GM19397 (cell line): ENCODE data around the gene GPRIN2.
A peak's percentile ranks its signal among the peaks of the same experiment; 100 is the strongest.
"Not testable (repeated sequence)": the region's sequence is repeated elsewhere in the genome, so short reads cannot be mapped to it uniquely, and the experiment has no call there.

Experiments used
- ATAC-seq: cut with Tn5 transposase; IDR thresholded peaks from one replicate; pipeline ENCODE4 v1.9.1; 2021; ENCODE audit warnings: mild to moderate bottlenecking, moderate library complexity; ENCODE audit not compliant: unreplicated experiment

GPRIN2 gene

DNA sequence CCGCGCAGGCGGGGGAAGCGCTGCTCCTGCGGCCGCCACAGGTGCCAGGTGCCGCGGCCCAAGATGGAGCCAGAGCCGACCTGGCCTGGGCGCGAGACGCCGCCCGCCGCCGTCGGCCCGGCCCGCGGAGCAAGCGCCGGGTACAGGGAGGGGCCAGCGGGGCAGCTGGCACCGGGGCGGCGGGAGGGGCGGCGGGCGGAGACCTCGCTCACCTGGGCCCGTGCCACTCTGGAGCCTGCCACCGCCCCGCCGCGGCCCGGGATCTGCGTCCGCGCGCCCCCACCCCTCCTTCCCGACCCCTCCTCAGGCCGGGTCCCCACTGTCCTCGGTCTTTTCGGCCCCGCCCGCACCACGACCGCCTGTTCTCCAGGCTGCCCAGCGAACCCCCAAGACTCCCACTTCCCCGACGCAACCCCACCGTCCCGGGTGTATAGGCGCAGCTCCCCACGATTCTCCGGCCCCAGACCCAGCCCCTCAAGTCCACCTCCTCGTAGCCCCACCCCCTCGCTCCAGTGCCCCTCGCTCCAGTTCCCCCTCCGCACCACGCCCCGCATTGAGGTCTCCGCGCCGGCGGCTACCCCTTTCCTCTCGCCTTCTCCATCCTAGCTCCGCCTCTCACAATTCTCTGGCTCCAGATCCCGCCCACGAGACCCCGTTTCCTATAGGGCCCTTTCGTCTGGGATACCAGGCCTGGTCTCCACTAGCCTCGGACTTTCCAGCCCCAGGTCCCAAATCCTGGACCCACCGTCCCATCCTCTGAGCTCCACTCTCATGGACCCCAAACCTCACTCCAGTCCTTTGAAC is at the start of gene GPRIN2:
TSS of gene GPRIN2 (minus strand) at position 144 of the 804 bp plus-strand sequence. CDS start 5,922 bp downstream, outside the sequence.
- ATAC-seq, result no peak

- not testable (repeated sequence) for ATAC-seq
These were observed 44.1 kb upstream of the GPRIN2 start for GRCh38 chr10:46600516-46600915.

- peak; percentile 81 for ATAC-seq
These were observed 41.3 kb upstream of the GPRIN2 start for GRCh38 chr10:46597616-46598246.

- not testable (repeated sequence) for ATAC-seq
These were observed 40.1 kb upstream of the GPRIN2 start for GRCh38 chr10:46596570-46596969.

GRCh38 chr10:46594453-46595063 is 38.1 kb upstream of the GPRIN2 start:
- ATAC-seq, result not testable (repeated sequence)

- ATAC-seq, result not testable (repeated sequence)
These were observed 36.8 kb upstream of the GPRIN2 start for GRCh38 chr10:46593307-46593706.

- not testable (repeated sequence) for ATAC-seq
These were observed 34.6 kb upstream of the GPRIN2 start for GRCh38 chr10:46591053-46591452.

- not testable (repeated sequence) for ATAC-seq
These were observed 33.1 kb upstream of the GPRIN2 start for GRCh38 chr10:46589589-46589988.

DNA sequence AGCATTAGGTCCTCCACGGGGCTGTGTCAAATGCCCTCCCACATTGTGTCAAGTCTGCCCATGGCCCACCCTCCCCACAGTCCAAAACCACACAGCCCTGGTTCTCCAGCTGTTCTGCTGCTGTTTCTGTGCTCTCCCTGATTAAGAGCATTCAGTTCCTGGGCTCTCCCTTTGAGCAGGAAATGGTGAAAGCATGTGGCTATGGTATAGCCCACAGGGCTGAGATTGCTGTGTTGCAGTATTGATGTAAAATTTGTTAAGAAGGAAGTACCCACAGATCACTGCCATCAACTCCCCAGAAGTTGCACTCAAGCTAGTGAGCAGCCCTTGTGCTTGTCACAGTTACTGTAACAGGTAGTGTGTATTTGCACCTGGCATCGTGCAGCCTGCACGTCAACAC is 31.8 kb upstream of the GPRIN2 start:
- not testable (repeated sequence) for ATAC-seq

GRCh38 chr10:46587546-46587945 is 31.1 kb upstream of the GPRIN2 start:
- not testable (repeated sequence) for ATAC-seq

DNA sequence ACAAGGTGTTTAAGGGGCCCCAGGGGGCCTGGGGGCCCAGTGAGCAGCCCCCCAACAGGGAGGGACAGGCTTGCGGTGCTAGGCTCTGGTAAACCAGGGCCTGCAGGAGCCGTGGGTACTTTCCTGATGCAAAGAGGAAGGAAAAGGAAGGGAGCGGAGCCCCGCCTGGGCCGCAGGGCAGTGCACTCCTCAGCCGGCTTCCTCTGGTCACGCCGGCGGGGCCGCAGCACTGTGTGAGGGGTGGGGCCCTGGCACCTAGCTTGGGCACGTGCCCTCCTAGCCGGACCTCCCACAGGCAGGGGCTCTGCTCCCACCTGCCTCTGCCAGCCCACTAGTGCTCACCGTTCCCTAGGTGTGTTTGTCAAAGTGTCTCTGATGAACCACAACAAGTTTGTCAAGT is 28.8 kb upstream of the GPRIN2 start:
- not testable (repeated sequence) for ATAC-seq

DNA sequence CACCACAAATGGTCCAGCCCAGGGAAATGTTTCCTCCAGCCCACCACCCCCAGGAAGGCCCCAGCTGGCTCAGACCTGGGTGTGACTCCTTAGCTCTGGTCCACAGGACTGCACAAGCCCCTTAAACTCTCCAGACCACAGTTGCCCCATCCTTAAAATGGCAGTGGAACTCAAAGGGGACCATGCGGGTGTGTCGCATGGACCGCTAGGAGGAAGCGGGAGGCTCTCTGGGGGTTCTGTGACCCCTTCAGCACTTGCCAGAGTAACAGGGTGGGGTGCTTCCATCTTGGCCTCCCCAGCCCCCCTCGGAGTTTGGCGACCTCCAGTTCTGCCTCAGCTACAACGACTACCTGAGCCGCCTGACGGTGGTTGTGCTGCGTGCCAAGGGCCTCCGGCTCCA is 27.7 kb upstream of the GPRIN2 start:
- not testable (repeated sequence) for ATAC-seq

- not testable (repeated sequence) for ATAC-seq
These were observed 26.1 kb upstream of the GPRIN2 start for GRCh38 chr10:46582568-46582967.

DNA sequence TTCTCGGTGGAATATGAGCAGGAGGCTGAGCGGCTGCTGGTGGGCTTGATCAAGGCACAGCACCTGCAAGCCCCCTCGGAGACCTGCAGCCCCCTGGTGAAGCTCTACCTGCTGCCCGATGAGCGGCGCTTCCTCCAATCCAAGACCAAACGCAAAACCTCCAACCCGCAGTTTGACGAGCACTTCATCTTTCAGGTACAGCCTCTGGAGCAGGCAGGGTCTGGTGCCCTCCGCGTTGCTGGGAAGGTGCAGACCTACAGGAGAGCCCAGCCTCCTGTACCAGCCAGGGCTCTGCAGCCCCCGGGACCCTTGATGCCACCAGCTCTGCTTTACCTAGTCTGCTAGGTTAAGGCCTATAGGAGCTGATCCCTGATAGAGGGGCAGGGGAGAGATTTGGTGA is 25.5 kb upstream of the GPRIN2 start:
- not testable (repeated sequence) for ATAC-seq

GRCh38 chr10:46579378-46579777 is 22.9 kb upstream of the GPRIN2 start:
- not testable (repeated sequence) for ATAC-seq

GRCh38 chr10:46578474-46579178 is 22.2 kb upstream of the GPRIN2 start, which contains the start of gene SYT15:
Gene SYT15 (plus strand): TSS chr10:46579128. CDS start chr10:46579169, 41 bp downstream.
- ATAC-seq, result not testable (repeated sequence)

- ATAC-seq, result not testable (repeated sequence)
These were observed 21.4 kb upstream of the GPRIN2 start for GRCh38 chr10:46577624-46578473.

GRCh38 chr10:46573884-46574283 is 17.4 kb upstream of the GPRIN2 start:
- not testable (repeated sequence) for ATAC-seq

DNA sequence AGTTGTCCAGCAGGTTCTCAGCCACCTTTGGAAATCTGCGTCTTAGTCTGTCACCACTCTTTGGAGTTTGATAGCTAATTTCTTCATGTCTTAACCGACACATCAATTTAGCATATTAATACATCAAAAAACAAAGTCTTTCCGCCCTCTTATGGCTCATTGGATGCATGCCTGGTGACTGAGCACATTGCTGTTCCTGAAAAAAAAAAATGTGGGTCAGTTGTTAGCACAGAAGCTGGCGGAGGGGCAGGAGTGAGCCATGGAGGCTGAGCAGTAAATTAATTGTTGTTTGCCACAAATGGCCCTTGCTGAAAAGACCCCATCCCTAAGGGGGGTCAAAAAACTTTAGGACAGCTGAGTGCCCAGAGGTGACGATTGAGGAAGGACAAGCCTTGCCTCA is 16.9 kb upstream of the GPRIN2 start:
- ATAC-seq, result not testable (repeated sequence)

DNA sequence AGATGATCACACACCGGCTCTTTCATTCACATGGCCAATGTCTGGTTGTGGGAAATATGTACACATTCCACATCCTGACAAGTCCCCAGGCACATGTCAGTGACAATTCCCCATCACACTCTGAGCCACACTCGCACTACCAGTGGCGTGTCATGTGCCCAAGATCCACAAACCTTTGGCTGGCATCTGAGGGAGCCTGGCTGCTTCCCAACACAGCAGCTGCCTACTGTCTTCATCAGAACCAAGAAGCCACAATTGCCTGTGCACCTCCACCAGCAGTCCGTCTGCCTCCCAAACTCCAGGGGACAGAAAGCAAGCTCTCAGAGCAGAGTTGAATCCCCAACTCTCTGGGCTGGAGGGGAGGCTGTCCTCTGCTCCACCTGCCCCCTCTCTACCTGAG is 16.3 kb upstream of the GPRIN2 start:
- not testable (repeated sequence) for ATAC-seq
